HEK293 (cell line): ENCODE data around the gene GNAQ.

ENCODE experiments used
- CTCF ChIA-PET: fragments of 350-600 bp; formaldehyde crosslinking; extraction: SDS; loops from one replicate; lab custom pipeline; 2021; ENCODE audit warnings: antibody characterized with exemption; lab: Yijun Ruan, JAX
- POLR2A ChIA-PET: fragments of 300-600 bp; formaldehyde crosslinking; extraction: SDS; loops from one replicate; lab custom pipeline; 2020; ENCODE audit warnings: antibody characterized with exemption, inconsistent platforms; lab: Yijun Ruan, JAX
- H3K27ac ChIP-seq: fragments of 200-500 bp; sonication (Bioruptor generic); 2 replicates; pipeline ENCODE4 v1.5.1; 2014; ENCODE audit warnings: low read depth, low read length, control low read depth, inconsistent platforms; ENCODE audit errors: extremely low read depth
- H3K36me3 ChIP-seq, 2 experiments: fragments of 200-500 bp in 1 of 2; sonication (Bioruptor generic) in 1 of 2; 1 replicate in 1 of 2; 2 replicates in 1 of 2; pipeline ENCODE4 v1.5.1; 2014 to 2017; ENCODE audit warnings: inconsistent platforms in 2 of 2, low read length in 2 of 2; ENCODE audit not compliant: control insufficient read depth in 2 of 2, insufficient read depth in 1 of 2
- H3K4me1 ChIP-seq: fragments of 200-500 bp; sonication (Bioruptor generic); 2 replicates; pipeline ENCODE4 v1.5.1; 2014; ENCODE audit warnings: mild to moderate bottlenecking, low read length, inconsistent platforms; ENCODE audit not compliant: control insufficient read depth, insufficient read depth
- H3K4me3 ChIP-seq: 2 replicates; pipeline ENCODE4 v1.5.1; 2011; ENCODE audit warnings: low read depth, mild to moderate bottlenecking, control low read depth, low read length, moderate library complexity
- H3K9me3 ChIP-seq: fragments of 200-500 bp; sonication (Bioruptor generic); 2 replicates; pipeline ENCODE4 v1.5.1; 2014; ENCODE audit warnings: low read depth, low read length, inconsistent platforms; ENCODE audit not compliant: control insufficient read depth, insufficient read depth
- AEBP2 ChIP-seq: fragments of 450-650 bp; formaldehyde crosslinking; IDR thresholded peaks from 2 replicates; pipeline ENCODE4 v1.5.1; 2016; ENCODE audit warnings: missing biosample characterization, missing genetic modification characterization, borderline replicate concordance
- GLIS1 ChIP-seq: fragments of 450-650 bp; formaldehyde crosslinking; IDR thresholded peaks from 2 replicates; pipeline ENCODE4 v1.5.1; 2016; ENCODE audit warnings: missing biosample characterization, missing genetic modification characterization
- HIC1 ChIP-seq: fragments of 450-650 bp; formaldehyde crosslinking; IDR thresholded peaks from 2 replicates; pipeline ENCODE4 v1.5.1; 2016; ENCODE audit warnings: missing biosample characterization, missing genetic modification characterization
- KLF10 ChIP-seq: fragments of 450-650 bp; IDR thresholded peaks from 2 replicates; pipeline ENCODE4 v1.5.1; 2018; ENCODE audit warnings: missing biosample characterization, mild to moderate bottlenecking, missing genetic modification characterization
- KLF16 ChIP-seq: fragments of 450-650 bp; formaldehyde crosslinking; IDR thresholded peaks from 2 replicates; pipeline ENCODE4 v1.5.1; 2017; ENCODE audit warnings: missing biosample characterization, missing genetic modification characterization
- PBX3 ChIP-seq: sonication (generic); formaldehyde crosslinking; IDR thresholded peaks from 2 replicates; pipeline ENCODE4 v1.8.1; 2022; ENCODE audit warnings: mild to moderate bottlenecking, moderate library complexity, missing genetic modification reagents
- PRDM1 ChIP-seq: fragments of 450-650 bp; formaldehyde crosslinking; IDR thresholded peaks from 2 replicates; pipeline ENCODE4; 2016; ENCODE audit warnings: missing biosample characterization, missing genetic modification characterization
- ZBTB10 ChIP-seq: fragments of 450-650 bp; formaldehyde crosslinking; IDR thresholded peaks from 2 replicates; pipeline ENCODE4 v1.5.1; 2016; ENCODE audit warnings: missing biosample characterization, missing genetic modification characterization
- ZFP37 ChIP-seq: fragments of 450-650 bp; formaldehyde crosslinking; IDR thresholded peaks from 2 replicates; pipeline ENCODE4 v1.5.1; 2016; ENCODE audit warnings: missing biosample characterization, missing genetic modification characterization
- ZNF140 ChIP-seq: fragments of 450-650 bp; formaldehyde crosslinking; IDR thresholded peaks from 2 replicates; pipeline ENCODE4 v1.5.1; 2016; ENCODE audit warnings: missing biosample characterization, missing genetic modification characterization
- ZNF211 ChIP-seq: fragments of 450-650 bp; formaldehyde crosslinking; IDR thresholded peaks from 2 replicates; pipeline ENCODE4 v1.5.1; 2016; ENCODE audit warnings: low read depth, missing biosample characterization, missing genetic modification characterization
- ZNF214 ChIP-seq: fragments of 450-650 bp; formaldehyde crosslinking; IDR thresholded peaks from 2 replicates; pipeline ENCODE4 v1.5.1; 2017; ENCODE audit warnings: missing biosample characterization, mild to moderate bottlenecking, missing genetic modification characterization, borderline replicate concordance
- ZNF223 ChIP-seq: fragments of 450-650 bp; formaldehyde crosslinking; IDR thresholded peaks from 2 replicates; pipeline ENCODE4 v1.5.1; 2016; ENCODE audit warnings: missing biosample characterization, missing genetic modification characterization
- ZNF311 ChIP-seq: fragments of 450-650 bp; formaldehyde crosslinking; IDR thresholded peaks from 2 replicates; pipeline ENCODE4 v1.5.1; 2017; ENCODE audit warnings: missing biosample characterization, missing genetic modification characterization, borderline replicate concordance
- ZNF398 ChIP-seq: fragments of 450-650 bp; formaldehyde crosslinking; IDR thresholded peaks from 2 replicates; pipeline ENCODE4 v1.5.1; 2017; ENCODE audit warnings: missing biosample characterization, missing genetic modification characterization
- ZNF473 ChIP-seq: fragments of 450-650 bp; formaldehyde crosslinking; IDR thresholded peaks from 2 replicates; pipeline ENCODE4 v1.5.1; 2017; ENCODE audit warnings: missing biosample characterization, missing genetic modification characterization
- ZNF48 ChIP-seq: fragments of 450-650 bp; formaldehyde crosslinking; IDR thresholded peaks from 2 replicates; pipeline ENCODE4 v1.5.1; 2016; ENCODE audit warnings: missing biosample characterization, missing genetic modification characterization
- ZNF514 ChIP-seq: fragments of 450-650 bp; formaldehyde crosslinking; IDR thresholded peaks from 2 replicates; pipeline ENCODE4 v1.5.1; 2016; ENCODE audit warnings: missing biosample characterization, missing genetic modification characterization
- ZNF596 ChIP-seq: fragments of 450-650 bp; IDR thresholded peaks from 2 replicates; pipeline ENCODE4 v1.5.0; 2018; ENCODE audit warnings: missing biosample characterization, mild to moderate bottlenecking, missing genetic modification characterization, moderate library complexity
- ZNF629 ChIP-seq: fragments of 450-650 bp; formaldehyde crosslinking; IDR thresholded peaks from 2 replicates; pipeline ENCODE4 v1.5.1; 2017; ENCODE audit warnings: missing biosample characterization, missing genetic modification characterization
- ZNF664 ChIP-seq: fragments of 450-650 bp; formaldehyde crosslinking; IDR thresholded peaks from 2 replicates; pipeline ENCODE4 v1.5.1; 2016; ENCODE audit warnings: missing biosample characterization, missing genetic modification characterization
- ZNF704 ChIP-seq: fragments of 450-650 bp; formaldehyde crosslinking; IDR thresholded peaks from 2 replicates; pipeline ENCODE4 v1.5.1; 2016; ENCODE audit warnings: missing biosample characterization, missing genetic modification characterization
- ZSCAN16 ChIP-seq: fragments of 450-650 bp; formaldehyde crosslinking; IDR thresholded peaks from 2 replicates; pipeline ENCODE4 v1.5.1; 2016; ENCODE audit warnings: missing biosample characterization, missing genetic modification characterization
- ZSCAN23 ChIP-seq: fragments of 450-650 bp; formaldehyde crosslinking; IDR thresholded peaks from 2 replicates; pipeline ENCODE4 v1.5.1; 2016; ENCODE audit warnings: missing biosample characterization, missing genetic modification characterization

The GNAQ gene

GRCh38 chr9:77903666-77904285 is 127.8 kb downstream of the GNAQ start (continued):
- no peak for TF ChIP-seq ZNF704 (tag by site-specific recombination)
- TF ChIP-seq KLF10 (tag by site-specific recombination): no peak
- TF ChIP-seq HIC1 (tag by site-specific recombination): no peak
- TF ChIP-seq ZNF514: no peak
- no peak for TF ChIP-seq KLF16 (tag by site-specific recombination)
- no peak for TF ChIP-seq ZNF48 (tag by site-specific recombination)
- no peak for TF ChIP-seq ZNF398
- TF ChIP-seq PRDM1 (tag by site-specific recombination): no peak

- Histone ChIP-seq H3K27ac (no peak overlapping the region), H3K4me3 (no peak overlapping the region), H3K4me1 (no peaks in the 10 kb centered on the region), H3K9me3 (no peaks in the 10 kb centered on the region), H3K36me3 (no peaks in the 10 kb centered on the region)
- no peak for TF ChIP-seq ZNF214 (tag by site-specific recombination)
- TF ChIP-seq ZSCAN23: no peak
- TF ChIP-seq ZNF223 (tag by site-specific recombination): no peak
- TF ChIP-seq ZSCAN16 (tag by site-specific recombination): no peak
- TF ChIP-seq ZNF629 (tag by site-specific recombination): no peak
- TF ChIP-seq ZNF596 (tag by site-specific recombination): no peak
- no peak for TF ChIP-seq PBX3 (CRISPR knock-in tag)
- no peak for TF ChIP-seq ZNF140
- ChIA-PET POLR2A (no interaction called here), CTCF (interaction anchor here (0.5 to 1.5 kb wide), 4 partner anchors 12 to 468 kb away, joined by 3 read pairs; no protein-coding TSS in a partner anchor)
These were observed 129.8 kb downstream of the GNAQ start for GRCh38 chr9:77901771-77902170.

- Histone ChIP-seq H3K4me3 (no peak overlapping the region), H3K4me1 (no peaks in the 10 kb centered on the region), H3K9me3 (no peaks in the 10 kb centered on the region), H3K27ac (no peak overlapping the region), H3K36me3 (no peaks in the 10 kb centered on the region)
- CTCF ChIA-PET: interaction anchor here (0.7 to 1.5 kb wide), 2 partner anchors 89 to 467 kb away, joined by 3 read pairs; no protein-coding TSS in a partner anchor
- POLR2A ChIA-PET: no interaction called here
- TF ChIP-seq GLIS1 (no peak), AEBP2 (no peak), ZFP37 (tag by site-specific recombination) (no peak), ZNF211 (no peak), ZNF473 (tag by site-specific recombination) (no peak), ZBTB10 (tag by site-specific recombination) (no peak), ZNF311 (tag by site-specific recombination) (no peak), ZNF664 (tag by site-specific recombination) (no peak)
These were observed 130.6 kb downstream of the GNAQ start for GRCh38 chr9:77901018-77901417.
